Muscle layer of colon (tissue), 2 donors: Measurements from ENCODE around the gene PMFBP1.

Source experiments
- H3K27ac ChIP-seq: one replicate; pipeline ENCODE4 v1.7.0; 2013; ENCODE audit warnings: low read depth, mild to moderate bottlenecking, low read length, moderate library complexity
- H3K27me3 ChIP-seq, 2 donors: one replicate each; pipeline ENCODE4 v1.7.0; 2013; ENCODE audit warnings: low read length in 2 of 2, mild to moderate bottlenecking in 2 of 2; ENCODE audit not compliant: insufficient read depth in 2 of 2, control insufficient read depth in 1 of 2
- H3K36me3 ChIP-seq: one replicate; pipeline ENCODE4 v1.7.0; 2013; ENCODE audit warnings: mild to moderate bottlenecking, low read length; ENCODE audit not compliant: insufficient read depth
- H3K4me1 ChIP-seq: one replicate; pipeline ENCODE4 v1.7.0; 2013; ENCODE audit warnings: mild to moderate bottlenecking, low read length; ENCODE audit not compliant: insufficient read depth
- H3K4me3 ChIP-seq, 2 donors: one replicate each; pipeline ENCODE4 v1.7.0; 2013; ENCODE audit warnings: low read length in 2 of 2, low read depth in 1 of 2, mild to moderate bottlenecking in 1 of 2, moderate library complexity in 1 of 2
- H3K9ac ChIP-seq: one replicate; pipeline ENCODE4 v1.7.0; 2013; ENCODE audit warnings: low read length
- H3K9me3 ChIP-seq: one replicate; pipeline ENCODE4 v1.7.0; 2013; ENCODE audit warnings: mild to moderate bottlenecking, low read length
- donor health status: abdominal sarcoma.
- donor health status: Adenocarcinoma of cecum.

PMFBP1 gene

DNA sequence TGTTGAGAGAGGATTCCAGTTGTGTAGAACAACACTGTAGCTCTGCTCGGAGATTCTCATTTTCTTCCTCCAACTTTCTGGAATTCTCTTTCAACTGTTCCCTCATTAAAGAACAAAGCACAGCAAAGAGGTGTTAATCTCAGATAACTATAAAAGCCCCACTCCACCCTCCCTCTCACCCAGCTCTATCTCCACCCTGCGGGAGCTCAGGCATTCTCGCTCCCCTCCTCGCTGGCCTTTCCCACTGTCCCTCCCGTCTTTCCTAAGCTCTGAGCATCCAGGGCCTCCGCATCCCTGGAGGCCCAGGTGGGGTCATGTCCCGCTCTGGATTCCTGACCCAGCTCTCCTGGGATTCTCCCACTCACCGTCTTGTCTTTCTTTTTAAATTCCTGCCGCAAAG lies 43.3 kb downstream of the PMFBP1 start:
- H3K4me3 ChIP-seq, result no peak overlapping the region
- H3K4me1 ChIP-seq, result no peaks in the 10 kb centered on the region
- no peaks in the 10 kb centered on the region for H3K27me3 ChIP-seq
- no peaks in the 10 kb centered on the region for H3K9me3 ChIP-seq
- H3K36me3 ChIP-seq, result no peaks in the 10 kb centered on the region
- no peak overlapping the region for H3K9ac ChIP-seq
- H3K27ac ChIP-seq, result no peak overlapping the region

GRCh38 chr16:72126429-72126765 lies 45.6 kb downstream of the PMFBP1 start:
- Histone ChIP-seq H3K4me1 (no peaks in the 10 kb centered on the region), H3K27me3 (no peaks in the 10 kb centered on the region), H3K9me3 (no peaks in the 10 kb centered on the region), H3K4me3 (no peak overlapping the region), H3K9ac (no peak overlapping the region), H3K36me3 (no peaks in the 10 kb centered on the region), H3K27ac (no peak overlapping the region)

DNA sequence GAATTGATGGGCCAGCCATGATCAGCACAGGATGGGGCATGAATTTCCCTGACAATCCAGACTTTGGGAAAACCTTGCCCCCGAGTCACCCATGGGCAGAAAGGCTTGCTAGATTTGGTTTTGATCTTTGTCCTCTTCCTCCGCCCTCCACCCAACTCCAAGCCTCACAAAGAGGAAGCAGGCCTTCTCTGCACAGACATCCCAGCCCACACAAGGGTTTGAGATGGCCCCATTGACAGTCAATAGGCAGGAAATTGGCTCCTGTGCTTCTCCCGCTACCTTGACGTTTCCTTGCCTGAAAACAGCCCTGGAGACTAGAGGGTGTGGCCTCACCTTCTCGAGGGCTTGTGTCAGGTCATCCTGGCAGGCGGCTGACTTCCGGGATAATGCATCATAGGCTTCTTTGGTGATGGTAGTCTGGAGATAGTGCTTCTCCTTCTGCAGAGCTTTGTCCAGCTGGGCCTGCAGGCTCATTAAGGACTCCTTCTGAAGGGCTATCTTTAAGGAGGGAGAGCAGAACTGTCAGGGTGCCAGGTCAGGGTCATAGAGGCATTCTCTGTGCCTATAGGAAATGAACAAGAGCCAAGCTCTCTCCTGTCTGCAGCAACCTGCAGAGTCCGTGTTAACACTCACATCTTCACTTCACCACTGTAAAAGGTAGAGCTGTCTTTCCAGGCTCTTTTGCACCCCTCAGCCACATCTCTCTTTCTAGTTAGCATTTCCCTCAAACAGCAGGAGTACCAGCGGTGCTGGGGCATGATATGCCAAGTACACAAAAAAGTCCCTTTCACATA lies 46.1 kb downstream of the PMFBP1 start:
- no peaks in the 10 kb centered on the region for H3K9me3 ChIP-seq
- H3K9ac ChIP-seq, result no peak overlapping the region

GRCh38 chr16:72124761-72125634 lies 47.0 kb downstream of the PMFBP1 start:
- Histone ChIP-seq H3K36me3 (no peaks in the 10 kb centered on the region), H3K9me3 (no peaks in the 10 kb centered on the region), H3K4me1 (no peaks in the 10 kb centered on the region), H3K4me3 (no peak overlapping the region), H3K9ac (no peak overlapping the region), H3K27me3 (no peaks in the 10 kb centered on the region), H3K27ac (no peak overlapping the region)

More for the DNA sequence above, 46.1 kb downstream of the PMFBP1 start:
- H3K4me3 ChIP-seq, result no peak overlapping the region
- H3K27ac ChIP-seq, result no peak overlapping the region
- no peaks in the 10 kb centered on the region for H3K4me1 ChIP-seq
- no peaks in the 10 kb centered on the region for H3K27me3 ChIP-seq
- no peaks in the 10 kb centered on the region for H3K36me3 ChIP-seq

DNA sequence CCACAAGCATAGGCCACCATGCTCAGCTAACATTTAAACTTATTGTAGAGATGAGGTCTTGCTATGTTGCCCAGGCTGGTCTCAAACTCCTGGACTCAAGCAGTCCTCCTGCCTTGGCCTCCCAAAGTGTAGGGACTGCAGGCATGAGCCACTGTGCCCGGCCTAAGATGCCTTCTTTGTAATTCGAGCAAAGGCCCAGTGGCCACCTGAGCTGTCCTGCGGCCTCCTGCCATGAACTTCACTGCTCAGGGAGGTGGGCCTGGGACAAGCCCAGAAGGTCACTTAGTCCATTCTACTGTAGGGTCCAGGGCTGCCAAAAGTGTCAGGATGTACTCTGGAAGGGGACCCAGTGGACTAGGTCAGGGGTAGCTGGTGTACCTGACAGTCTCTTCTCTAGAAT lies 47.8 kb downstream of the PMFBP1 start:
- no peaks in the 10 kb centered on the region for H3K27me3 ChIP-seq
- H3K9me3 ChIP-seq, result no peaks in the 10 kb centered on the region
- no peaks in the 10 kb centered on the region for H3K4me1 ChIP-seq
- H3K36me3 ChIP-seq, result no peaks in the 10 kb centered on the region
- no peak overlapping the region for H3K27ac ChIP-seq
- H3K4me3 ChIP-seq, result no peak overlapping the region
- H3K9ac ChIP-seq, result no peak overlapping the region

- H3K9ac ChIP-seq, result no peak overlapping the region
- H3K27me3 ChIP-seq, result no peaks in the 10 kb centered on the region
- H3K4me3 ChIP-seq, result no peak overlapping the region
- H3K27ac ChIP-seq, result no peak overlapping the region
- H3K9me3 ChIP-seq, result no peaks in the 10 kb centered on the region
- H3K4me1 ChIP-seq, result no peaks in the 10 kb centered on the region
- no peaks in the 10 kb centered on the region for H3K36me3 ChIP-seq
These were observed 48.5 kb downstream of the PMFBP1 start for GRCh38 chr16:72123426-72123825.

DNA sequence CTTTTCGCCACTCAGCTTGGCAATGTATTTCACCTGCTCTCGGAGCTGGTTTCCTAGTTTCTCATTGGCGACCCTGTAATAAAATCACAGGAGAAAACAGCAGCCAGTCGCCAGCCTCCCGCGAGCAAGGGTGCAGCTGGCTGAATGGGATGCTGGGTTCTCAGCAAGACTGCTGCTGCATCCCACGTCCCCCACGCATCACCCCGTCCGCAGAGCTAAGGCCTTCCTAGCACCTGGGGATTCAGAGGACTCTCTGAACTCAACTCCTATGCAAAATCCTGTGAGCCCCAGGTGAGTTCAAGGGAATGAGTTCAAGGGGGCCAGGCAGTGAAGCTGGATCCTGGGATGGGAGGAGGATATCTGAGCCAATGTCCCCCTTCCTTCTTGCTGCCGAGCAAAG lies 49.0 kb downstream of the PMFBP1 start:
- Histone ChIP-seq H3K27me3 (no peaks in the 10 kb centered on the region), H3K36me3 (no peaks in the 10 kb centered on the region), H3K4me3 (no peak overlapping the region), H3K9ac (no peak overlapping the region), H3K27ac (no peak overlapping the region), H3K9me3 (no peaks in the 10 kb centered on the region), H3K4me1 (no peaks in the 10 kb centered on the region)

DNA sequence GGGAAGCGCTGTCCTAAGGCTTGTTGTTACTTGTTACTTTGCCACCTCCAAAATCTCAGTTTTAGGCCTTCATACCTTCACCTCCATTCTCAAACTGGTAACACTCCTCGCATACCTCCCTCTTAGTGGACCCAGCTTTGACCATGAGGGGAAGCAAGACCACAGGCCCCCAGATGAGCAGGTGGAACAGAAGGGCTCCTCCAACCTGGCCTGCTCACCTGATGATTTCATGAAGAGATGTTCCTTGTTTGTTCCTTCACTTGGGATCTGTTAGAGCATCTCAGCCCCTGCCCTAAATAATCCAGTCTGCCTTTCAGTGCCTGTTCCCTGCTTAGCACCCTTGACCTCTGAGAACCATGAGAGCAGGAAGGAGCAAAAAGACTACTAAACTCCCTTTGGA lies 49.6 kb downstream of the PMFBP1 start:
- Histone ChIP-seq H3K4me1 (no peaks in the 10 kb centered on the region), H3K27ac (no peak overlapping the region), H3K27me3 (no peaks in the 10 kb centered on the region)

GRCh38 chr16:72120026-72120425 lies 51.9 kb downstream of the PMFBP1 start:
- H3K27me3 ChIP-seq, result no peaks in the 10 kb centered on the region
- H3K9me3 ChIP-seq, result no peaks in the 10 kb centered on the region
- H3K9ac ChIP-seq, result no peak overlapping the region
- no peak overlapping the region for H3K27ac ChIP-seq
- no peaks in the 10 kb centered on the region for H3K4me1 ChIP-seq
- no peaks in the 10 kb centered on the region for H3K36me3 ChIP-seq
- no peak overlapping the region for H3K4me3 ChIP-seq

More for the DNA sequence above, 49.6 kb downstream of the PMFBP1 start:
- Histone ChIP-seq H3K9ac (no peak overlapping the region), H3K4me3 (no peak overlapping the region), H3K9me3 (no peaks in the 10 kb centered on the region), H3K36me3 (no peaks in the 10 kb centered on the region)

- no peak overlapping the region for H3K9ac ChIP-seq
- no peaks in the 10 kb centered on the region for H3K9me3 ChIP-seq
- no peak overlapping the region for H3K27ac ChIP-seq
- peaks cover 46% of the 10 kb centered on the region for H3K36me3 ChIP-seq
- no peaks in the 10 kb centered on the region for H3K27me3 ChIP-seq
- H3K4me1 ChIP-seq, result no peaks in the 10 kb centered on the region
- no peak overlapping the region for H3K4me3 ChIP-seq
These were observed 58.4 kb downstream of the PMFBP1 start for GRCh38 chr16:72113616-72113945.

DNA sequence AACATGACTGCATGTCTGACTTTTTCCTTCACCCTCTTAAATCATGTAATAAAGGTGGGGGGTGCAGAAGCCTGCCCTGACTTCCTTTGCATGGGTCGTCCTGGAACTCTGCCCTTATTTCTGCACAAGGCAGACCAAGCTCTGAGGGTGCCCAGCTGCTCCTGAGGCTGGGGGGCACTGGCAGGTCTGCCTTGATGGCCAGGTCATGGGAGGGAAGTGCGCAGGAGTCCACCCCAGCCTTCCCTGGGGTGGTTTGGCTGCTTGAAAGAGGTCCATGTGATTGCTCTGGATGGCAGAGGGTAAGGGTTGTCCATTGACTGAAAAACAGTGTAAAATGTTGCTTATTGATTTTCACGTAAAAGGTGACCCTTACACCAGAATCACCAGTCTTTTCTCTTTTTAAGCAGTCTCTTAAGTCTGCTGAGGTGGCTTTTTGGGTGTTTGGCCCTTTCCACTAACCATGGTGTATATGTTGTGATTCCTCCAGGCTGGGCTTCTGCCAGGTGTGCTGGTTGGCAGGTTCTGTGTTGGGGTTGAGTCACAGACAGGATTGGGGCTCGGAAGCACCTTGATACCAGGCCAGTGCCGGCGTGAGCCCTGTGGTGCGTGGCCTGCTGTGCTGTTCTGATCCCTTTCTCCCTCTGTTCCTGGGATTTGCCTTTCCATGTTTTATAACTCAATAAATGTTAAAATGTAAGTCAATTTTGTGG lies 58.9 kb downstream of the PMFBP1 start:
- Histone ChIP-seq H3K4me3 (no peak overlapping the region), H3K27ac (no peak overlapping the region), H3K9me3 (no peaks in the 10 kb centered on the region), H3K36me3 (peaks cover 51% of the 10 kb centered on the region), H3K27me3 (no peaks in the 10 kb centered on the region), H3K4me1 (no peaks in the 10 kb centered on the region), H3K9ac (no peak overlapping the region)
